Measurements from ENCODE around the gene SYNE2.

DNA sequence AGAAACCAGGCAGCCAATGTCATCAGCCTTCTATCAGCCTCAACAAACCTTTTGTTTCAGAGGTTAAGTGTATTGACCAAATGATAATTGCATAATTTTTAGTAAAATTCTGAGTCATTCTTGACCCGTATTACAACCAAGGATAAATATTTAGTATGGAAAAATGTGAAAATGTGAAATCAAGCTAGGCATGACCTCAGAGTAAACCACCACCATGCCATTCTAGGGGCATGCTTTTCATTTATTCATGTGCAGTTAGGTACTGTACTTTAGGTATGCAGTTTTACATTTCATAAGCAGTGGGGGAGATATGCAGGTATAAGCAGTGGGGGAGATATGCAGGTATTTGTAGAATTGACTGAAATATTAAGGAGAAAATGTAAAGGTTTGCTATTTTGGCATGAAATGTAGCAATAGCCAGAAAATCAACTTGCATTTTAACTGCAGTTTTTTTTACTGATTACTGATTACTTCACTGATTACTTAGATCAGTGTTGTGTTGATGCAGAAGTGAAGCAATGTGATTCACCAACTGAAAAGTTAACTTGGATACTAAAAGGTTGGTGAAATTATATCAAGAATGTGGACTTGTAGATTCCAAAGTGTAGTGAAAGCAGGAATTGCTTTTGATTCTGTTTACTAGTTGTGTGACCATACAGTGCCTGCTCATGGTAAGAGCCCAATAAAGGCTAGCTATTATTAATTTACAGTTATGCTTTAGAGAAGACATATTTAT, 257.2 kb downstream of the SYNE2 start:
- TF ChIP-seq, protein P1, sequence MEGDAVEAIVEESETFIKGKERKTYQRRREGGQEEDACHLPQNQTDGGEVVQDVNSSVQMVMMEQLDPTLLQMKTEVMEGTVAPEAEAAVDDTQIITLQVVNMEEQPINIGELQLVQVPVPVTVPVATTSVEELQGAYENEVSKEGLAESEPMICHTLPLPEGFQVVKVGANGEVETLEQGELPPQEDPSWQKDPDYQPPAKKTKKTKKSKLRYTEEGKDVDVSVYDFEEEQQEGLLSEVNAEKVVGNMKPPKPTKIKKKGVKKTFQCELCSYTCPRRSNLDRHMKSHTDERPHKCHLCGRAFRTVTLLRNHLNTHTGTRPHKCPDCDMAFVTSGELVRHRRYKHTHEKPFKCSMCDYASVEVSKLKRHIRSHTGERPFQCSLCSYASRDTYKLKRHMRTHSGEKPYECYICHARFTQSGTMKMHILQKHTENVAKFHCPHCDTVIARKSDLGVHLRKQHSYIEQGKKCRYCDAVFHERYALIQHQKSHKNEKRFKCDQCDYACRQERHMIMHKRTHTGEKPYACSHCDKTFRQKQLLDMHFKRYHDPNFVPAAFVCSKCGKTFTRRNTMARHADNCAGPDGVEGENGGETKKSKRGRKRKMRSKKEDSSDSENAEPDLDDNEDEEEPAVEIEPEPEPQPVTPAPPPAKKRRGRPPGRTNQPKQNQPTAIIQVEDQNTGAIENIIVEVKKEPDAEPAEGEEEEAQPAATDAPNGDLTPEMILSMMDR (IDR thresholded peaks at IDR 0.05), result no peak
- TF ChIP-seq POLR2A (IDR thresholded peaks at IDR 0.05) (no peak), EP300 (IDR thresholded peaks at IDR 0.05) (no peak)
